HCT116 (cell line): ENCODE data around the gene PDE4D.

Experiments used
- CEBPB ChIP-seq: IDR thresholded peaks from 2 replicates; pipeline ENCODE4 v1.6.1; 2012; ENCODE audit warnings: low read depth
- EGR1 ChIP-seq: IDR thresholded peaks from 2 replicates; pipeline ENCODE4 v1.6.1; 2012; ENCODE audit warnings: low read depth
- EZH2phosphoT487 ChIP-seq: fragments of 200-600 bp; IDR thresholded peaks from 2 replicates; pipeline ENCODE4 v1.6.1; 2018; ENCODE audit warnings: antibody characterized with exemption, borderline replicate concordance
- FOSL1 ChIP-seq: IDR thresholded peaks from 2 replicates; pipeline ENCODE4 v1.6.1; 2012; ENCODE audit warnings: low read depth
- MAX ChIP-seq: IDR thresholded peaks from 2 replicates; pipeline ENCODE4 v1.6.1; 2012
- POLR2A ChIP-seq: IDR thresholded peaks from 2 replicates; pipeline ENCODE4 v1.7.0; 2011; ENCODE audit warnings: borderline replicate concordance; ENCODE audit not compliant: insufficient read depth, insufficient read length; ENCODE audit errors: extremely low read depth
- POLR2AphosphoS5 ChIP-seq: IDR thresholded peaks from 2 replicates; pipeline ENCODE4 v1.6.1; 2011; ENCODE audit warnings: mild to moderate bottlenecking, low read depth, low read length, moderate library complexity
- TCF7L2 ChIP-seq: IDR thresholded peaks from 2 replicates; pipeline ENCODE4 v1.7.0; 2011; ENCODE audit warnings: borderline replicate concordance, inconsistent platforms; ENCODE audit not compliant: insufficient read depth, insufficient read length; ENCODE audit errors: extremely low read depth
- YY1 ChIP-seq: IDR thresholded peaks from 2 replicates; pipeline ENCODE4 v1.6.1; 2011; ENCODE audit warnings: low read length, low read depth, moderate library complexity, mild to moderate bottlenecking; ENCODE audit not compliant: insufficient replicate concordance; ENCODE audit errors: extremely low read depth
- ZNF274 ChIP-seq: fragments of 200-500 bp; sonication (Bioruptor generic); IDR thresholded peaks from 2 replicates; pipeline ENCODE4 v1.6.1; 2014; ENCODE audit warnings: mild to moderate bottlenecking, low read depth, low read length, inconsistent platforms
- TF ChIP-seq, protein P1 (sequence below), 3 experiments: fragments of 200-600 bp in 1 of 3; sonication (generic) in 1 of 3; IDR thresholded peaks in 2 of 3; conservative IDR thresholded peaks in 1 of 3; 2 replicates each; pipeline ENCODE4 v1.5.1; 2012 to 2017; ENCODE audit warnings: low read depth in 2 of 3, low read length in 2 of 3, antibody characterized with exemption in 1 of 3, borderline replicate concordance in 1 of 3, control low read depth in 1 of 3, mild to moderate bottlenecking in 1 of 3, mixed read lengths in 1 of 3, mixed run types in 1 of 3, moderate library complexity in 1 of 3; ENCODE audit not compliant: insufficient read depth in 1 of 3
- TF ChIP-seq, protein P2 (sequence below): IDR thresholded peaks from 2 replicates; pipeline ENCODE4 v1.6.1; 2012; ENCODE audit warnings: low read depth

- TF ChIP-seq, protein P1, sequence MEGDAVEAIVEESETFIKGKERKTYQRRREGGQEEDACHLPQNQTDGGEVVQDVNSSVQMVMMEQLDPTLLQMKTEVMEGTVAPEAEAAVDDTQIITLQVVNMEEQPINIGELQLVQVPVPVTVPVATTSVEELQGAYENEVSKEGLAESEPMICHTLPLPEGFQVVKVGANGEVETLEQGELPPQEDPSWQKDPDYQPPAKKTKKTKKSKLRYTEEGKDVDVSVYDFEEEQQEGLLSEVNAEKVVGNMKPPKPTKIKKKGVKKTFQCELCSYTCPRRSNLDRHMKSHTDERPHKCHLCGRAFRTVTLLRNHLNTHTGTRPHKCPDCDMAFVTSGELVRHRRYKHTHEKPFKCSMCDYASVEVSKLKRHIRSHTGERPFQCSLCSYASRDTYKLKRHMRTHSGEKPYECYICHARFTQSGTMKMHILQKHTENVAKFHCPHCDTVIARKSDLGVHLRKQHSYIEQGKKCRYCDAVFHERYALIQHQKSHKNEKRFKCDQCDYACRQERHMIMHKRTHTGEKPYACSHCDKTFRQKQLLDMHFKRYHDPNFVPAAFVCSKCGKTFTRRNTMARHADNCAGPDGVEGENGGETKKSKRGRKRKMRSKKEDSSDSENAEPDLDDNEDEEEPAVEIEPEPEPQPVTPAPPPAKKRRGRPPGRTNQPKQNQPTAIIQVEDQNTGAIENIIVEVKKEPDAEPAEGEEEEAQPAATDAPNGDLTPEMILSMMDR (IDR thresholded peaks at IDR 0.05 in 2 of 3, conservative IDR thresholded peaks at IDR 0.05 in 1 of 3; ENCODE audit: borderline replicate concordance in 1 of 3, insufficient read depth in 1 of 3, low read depth in 2 of 3, low read length in 2 of 3) = no peak
- no peak for TF ChIP-seq FOSL1
- TF ChIP-seq YY1 = no peak
- no peak for TF ChIP-seq POLR2AphosphoS5
- TF ChIP-seq CEBPB = no peak
- no peak for TF ChIP-seq ZNF274
- TF ChIP-seq MAX = no peak
- no peak for TF ChIP-seq EGR1
- TF ChIP-seq TCF7L2 = no peak
- TF ChIP-seq, protein P2, sequence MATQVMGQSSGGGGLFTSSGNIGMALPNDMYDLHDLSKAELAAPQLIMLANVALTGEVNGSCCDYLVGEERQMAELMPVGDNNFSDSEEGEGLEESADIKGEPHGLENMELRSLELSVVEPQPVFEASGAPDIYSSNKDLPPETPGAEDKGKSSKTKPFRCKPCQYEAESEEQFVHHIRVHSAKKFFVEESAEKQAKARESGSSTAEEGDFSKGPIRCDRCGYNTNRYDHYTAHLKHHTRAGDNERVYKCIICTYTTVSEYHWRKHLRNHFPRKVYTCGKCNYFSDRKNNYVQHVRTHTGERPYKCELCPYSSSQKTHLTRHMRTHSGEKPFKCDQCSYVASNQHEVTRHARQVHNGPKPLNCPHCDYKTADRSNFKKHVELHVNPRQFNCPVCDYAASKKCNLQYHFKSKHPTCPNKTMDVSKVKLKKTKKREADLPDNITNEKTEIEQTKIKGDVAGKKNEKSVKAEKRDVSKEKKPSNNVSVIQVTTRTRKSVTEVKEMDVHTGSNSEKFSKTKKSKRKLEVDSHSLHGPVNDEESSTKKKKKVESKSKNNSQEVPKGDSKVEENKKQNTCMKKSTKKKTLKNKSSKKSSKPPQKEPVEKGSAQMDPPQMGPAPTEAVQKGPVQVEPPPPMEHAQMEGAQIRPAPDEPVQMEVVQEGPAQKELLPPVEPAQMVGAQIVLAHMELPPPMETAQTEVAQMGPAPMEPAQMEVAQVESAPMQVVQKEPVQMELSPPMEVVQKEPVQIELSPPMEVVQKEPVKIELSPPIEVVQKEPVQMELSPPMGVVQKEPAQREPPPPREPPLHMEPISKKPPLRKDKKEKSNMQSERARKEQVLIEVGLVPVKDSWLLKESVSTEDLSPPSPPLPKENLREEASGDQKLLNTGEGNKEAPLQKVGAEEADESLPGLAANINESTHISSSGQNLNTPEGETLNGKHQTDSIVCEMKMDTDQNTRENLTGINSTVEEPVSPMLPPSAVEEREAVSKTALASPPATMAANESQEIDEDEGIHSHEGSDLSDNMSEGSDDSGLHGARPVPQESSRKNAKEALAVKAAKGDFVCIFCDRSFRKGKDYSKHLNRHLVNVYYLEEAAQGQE = no peak
- TF ChIP-seq EZH2phosphoT487 = no peak
- TF ChIP-seq POLR2A = no peak
Observed at GRCh38 chr5:58927938-58928337, 965.6 kb downstream of the PDE4D start.
